ENCODE data around the gene TUBGCP2. TPM values are rescaled to one million over a fixed set of nuclear protein-coding genes. Genes with fewer than 3 reads are reported as not detected.

Gene TUBGCP2
- total and polyA plus RNA-seq, 2 of the 13 experiments (the other 11 are each of a cell fraction or from before 2014, with no cell fraction given) = 21.3 to 34.5 TPM

GRCh38 chr10:133309100-133309719 is 538 bp upstream of the TUBGCP2 start (continued):
- 0 out of 2 replicates have a peak, but pooled peaks have one; percentile 53 for TF ChIP-seq ZNF576 (CRISPR knock-in tag; IDR thresholded peaks at IDR 0.05)

GRCh38 chr10:133307776-133308420 is 774 bp downstream of the TUBGCP2 start:
- Histone ChIP-seq H2AFZ (ENCODE audit: low read length) (no peak overlapping the region), H3K4me1 (ENCODE audit: insufficient read depth, low read length) (peaks cover 15% of the 10 kb centered on the region), H3K27ac (ENCODE audit: extremely low read length, insufficient read depth, low read length) (peak overlapping the region; percentile 90), H3K79me2 (ENCODE audit: insufficient read depth, low read length) (peaks cover 34% of the 10 kb centered on the region), H3K9me3 (ENCODE audit: low read length) (no peaks in the 10 kb centered on the region), H3K27me3 (ENCODE audit: control insufficient read depth in 1 of 2, insufficient read depth in 2 of 2, low read length in 2 of 2) (no peaks in the 10 kb centered on the region; a peak in 1 of 5 replicates), H3K4me2 (ENCODE audit: low read depth, low read length) (peak overlapping the region; percentile 85), H3K4me3 (replicated peaks in 1 of 3; ENCODE audit: insufficient read depth in 1 of 3, low read depth in 2 of 3, low read length in 3 of 3) (peak overlapping the region; percentile 86 to 96 (median 95)), H4K20me1 (ENCODE audit: insufficient read depth, low read length) (peaks cover 9% of the 10 kb centered on the region), H3K36me3 (replicated peaks in 1 of 2; ENCODE audit: control insufficient read depth in 1 of 2, insufficient read depth in 2 of 2, low read length in 2 of 2) (peaks cover 15 to 36% of the 10 kb centered on the region in 2 experiments; a peak in 4 of 5 replicates), H3K9ac (ENCODE audit: insufficient read depth, low read depth, low read length) (peak overlapping the region; percentile 99)
- FAIRE-seq (peak; percentile 86), DNase-seq (ENCODE audit: low spot score) (peak; percentile 83), ATAC-seq (peak; percentile 74)
- no TSS peak for BruUV-seq (replicated peaks)
- WGBS (ENCODE audit: low lambda C conversion rate) = 1% methylated on average over 22 of the region's 25 CpGs
- POLR2A ChIA-PET = interaction anchor here (1.2 kb wide), 1 partner anchor 40 kb away, joined by 3 read pairs; no protein-coding TSS in a partner anchor
- CTCF ChIA-PET (ENCODE audit: low intra/inter-chr PET ratio, low total read pairs) = interaction anchor here (1.4 kb wide), 1 partner anchor 11 kb away, joined by 5 read pairs; no protein-coding TSS in a partner anchor
- in situ Hi-C loops (cut with HindIII; ENCODE audit: extremely low pct_ligation_motif_present, low pct_unique_long_range_greater_than_20kb) (no loop called here), intact Hi-C loops (cut with micrococcal nuclease; ENCODE audit: unreplicated experiment) (no loop called here)
- no peak for TF ChIP-seq ZSCAN30 (CRISPR knock-in tag; IDR thresholded peaks at IDR 0.05)
- peak; percentile 61; the same call in 1 of the 2 replicates for TF ChIP-seq SIN3A (IDR thresholded peaks at IDR 0.05; ENCODE audit: borderline replicate concordance, low read depth, low read length)
- TF ChIP-seq HDAC1 (CRISPR knock-in tag; IDR thresholded peaks at IDR 0.05) = peak; percentile 9; the same call in 1 of the 2 replicates
- no peak; the same call in 1 of the 2 replicates for TF ChIP-seq SP4 (CRISPR knock-in tag; IDR thresholded peaks at IDR 0.05)
- peak; percentile 68; the same call in 1 of the 2 replicates for TF ChIP-seq ZNF605 (CRISPR knock-in tag; IDR thresholded peaks at IDR 0.05)
- TF ChIP-seq ZNF614 (CRISPR knock-in tag; IDR thresholded peaks at IDR 0.05; ENCODE audit: borderline replicate concordance) = no peak
- TF ChIP-seq REL (CRISPR knock-in tag; conservative IDR thresholded peaks at IDR 0.05) = no peak
- TF ChIP-seq ZSCAN20 (CRISPR knock-in tag; IDR thresholded peaks at IDR 0.05; ENCODE audit: borderline replicate concordance) = no peak
- TF ChIP-seq FOXK2 (IDR thresholded peaks at IDR 0.05) = 0 out of 2 replicates have a peak, but pooled peaks have one; percentile 20
- TF ChIP-seq TFAP4 (IDR thresholded peaks at IDR 0.05; ENCODE audit: borderline replicate concordance, low read depth) = no peak
- peak; percentile 33; the same call in 1 of the 2 replicates for TF ChIP-seq KLF12 (CRISPR knock-in tag; IDR thresholded peaks at IDR 0.05; ENCODE audit: borderline replicate concordance)
- no peak for TF ChIP-seq CERS6 (CRISPR knock-in tag; IDR thresholded peaks at IDR 0.05)
- TF ChIP-seq ZNF430 (CRISPR knock-in tag; IDR thresholded peaks at IDR 0.05) = no peak; the same call in 1 of the 2 replicates
- peak; percentile 32; the same call in 1 of the 2 replicates for TF ChIP-seq KAT8 (CRISPR knock-in tag; IDR thresholded peaks at IDR 0.05)
- no peak for TF ChIP-seq ZNF281 (CRISPR knock-in tag; IDR thresholded peaks at IDR 0.05; ENCODE audit: borderline replicate concordance)
- TF ChIP-seq ZNF180 (CRISPR knock-in tag; IDR thresholded peaks at IDR 0.05; ENCODE audit: borderline replicate concordance, low read depth) = no peak
